NCI-H2029 (cell line): ENCODE results near the gene TIGAR.

ENCODE experiments used
- DNase-seq: peaks from one replicate; lab custom pipeline; 2025; lab: John Stamatoyannopoulos, UW

The TIGAR gene

GRCh38 chr12:4303750-4304149, 17.3 kb upstream of the TIGAR start:
- DNase-seq, result no peak

- DNase-seq, result peak; percentile 26
These were observed 13.2 kb upstream of the TIGAR start for GRCh38 chr12:4307593-4308333.

- DNase-seq, result no peak
These were observed 12.6 kb upstream of the TIGAR start for GRCh38 chr12:4308334-4308950.

GRCh38 chr12:4311776-4312175, 9.2 kb upstream of the TIGAR start:
- no peak for DNase-seq

GRCh38 chr12:4312251-4312650, 8.8 kb upstream of the TIGAR start:
- DNase-seq, result no peak

GRCh38 chr12:4320497-4320852, 538 bp upstream of the TIGAR start:
- DNase-seq, result no peak

GRCh38 chr12:4322726-4323125, 1.7 kb downstream of the TIGAR start:
- DNase-seq, result no peak

GRCh38 chr12:4323396-4323795, 2.4 kb downstream of the TIGAR start:
- no peak for DNase-seq

- no peak for DNase-seq
These were observed 3.4 kb downstream of the TIGAR start for GRCh38 chr12:4324366-4324765.

- no peak for DNase-seq
These were observed 5.0 kb downstream of the TIGAR start for GRCh38 chr12:4325966-4326365.

GRCh38 chr12:4327293-4327692, 6.3 kb downstream of the TIGAR start:
- DNase-seq, result no peak

GRCh38 chr12:4330203-4330602, 9.2 kb downstream of the TIGAR start:
- DNase-seq, result no peak

- DNase-seq, result no peak
These were observed 10.2 kb downstream of the TIGAR start for GRCh38 chr12:4331221-4331620.

- no peak for DNase-seq
These were observed 10.8 kb downstream of the TIGAR start for GRCh38 chr12:4331842-4332241.

GRCh38 chr12:4346931-4347330, 25.9 kb downstream of the TIGAR start:
- no peak for DNase-seq

- DNase-seq, result peak; percentile 0
These were observed 32.8 kb downstream of the TIGAR start for GRCh38 chr12:4353785-4354208.

- DNase-seq, result no peak
These were observed 34.4 kb downstream of the TIGAR start for GRCh38 chr12:4355156-4356040.

- no peak for DNase-seq
These were observed 35.0 kb downstream of the TIGAR start for GRCh38 chr12:4356041-4356327.

- DNase-seq, result no peak
These were observed 45.1 kb downstream of the TIGAR start for GRCh38 chr12:4366090-4366489.

- DNase-seq, result no peak
These were observed 48.5 kb downstream of the TIGAR start for GRCh38 chr12:4369548-4369947.

GRCh38 chr12:4370265-4370664, 49.3 kb downstream of the TIGAR start:
- DNase-seq, result no peak

- no peak for DNase-seq
These were observed 51.6 kb downstream of the TIGAR start for GRCh38 chr12:4372653-4373052.

GRCh38 chr12:4375449-4375848, 54.4 kb downstream of the TIGAR start:
- DNase-seq, result no peak
